IgD-negative memory B cell (primary cell): ENCODE results near the gene SIK3. TPM values are rescaled to one million over a fixed set of nuclear protein-coding genes. Genes with fewer than 3 reads are reported as not detected.

Experiments
- H3K27ac Mint-ChIP-seq, 3 donors: one replicate each; pipeline ENCODE4 v1.8.0; 2020 to 2022; ENCODE audit warnings: mild to moderate bottlenecking in 3 of 3, mixed read lengths in 3 of 3, moderate library complexity in 1 of 3
- H3K27me3 Mint-ChIP-seq: one replicate; pipeline ENCODE4 v1.8.0; 2021; ENCODE audit warnings: mixed read lengths
- H3K36me3 Mint-ChIP-seq: one replicate; pipeline ENCODE4 v1.8.0; 2020; ENCODE audit warnings: mild to moderate bottlenecking, mixed read lengths
- H3K4me1 Mint-ChIP-seq, 3 donors: one replicate each; pipeline ENCODE4 v1.8.0; 2020 to 2022; ENCODE audit warnings: mixed read lengths in 3 of 3, mild to moderate bottlenecking in 1 of 3
- H3K4me3 Mint-ChIP-seq, 4 donors: one replicate each; pipeline ENCODE4 v1.8.0; 2020 to 2022; ENCODE audit warnings: mild to moderate bottlenecking in 4 of 4, mixed read lengths in 4 of 4, moderate library complexity in 3 of 4
- H3K9me3 Mint-ChIP-seq, 3 donors: one replicate each; pipeline ENCODE4 v1.8.0; 2020 to 2021; ENCODE audit warnings: mixed read lengths in 3 of 3, mild to moderate bottlenecking in 1 of 3
- polyA plus RNA-seq: library from polyadenylated mRNA; unstranded; fragments of 300-500 nt; fragmentation: Illumina TruSeq; gene quantifications from one replicate; pipeline ENCODE4 v1.2.3, GENCODE V29; 2021

The SIK3 gene
- polyA plus RNA-seq, 1 donor from 2014 or later: 25.1 TPM

DNA sequence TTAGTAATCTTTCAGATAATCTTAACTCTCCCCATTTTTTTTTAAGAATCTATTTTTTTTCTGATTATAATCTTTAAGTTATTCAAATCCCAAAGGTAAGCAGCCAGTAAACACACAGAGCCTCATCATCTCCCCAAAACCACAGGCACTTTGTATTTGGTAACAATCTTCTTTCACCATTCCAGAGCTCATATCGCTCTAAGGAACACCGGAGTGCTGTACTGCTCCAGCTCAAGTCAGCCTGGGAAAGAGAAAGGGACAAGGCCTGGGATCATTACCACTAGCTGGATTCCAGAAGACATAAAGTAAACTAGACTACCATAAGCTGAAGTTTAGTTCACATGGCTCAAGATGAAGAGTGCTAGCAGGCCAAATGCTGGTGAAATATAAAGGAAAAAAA, 187.8 kb downstream of the SIK3 start:
- peaks cover 6 to 22% (median 15%) of the 10 kb centered on the region in 3 donors for H3K4me1 Mint-ChIP-seq
- no peaks in the 10 kb centered on the region for H3K36me3 Mint-ChIP-seq
- H3K27ac Mint-ChIP-seq: peak overlapping the region in 1 of 3 donors; percentile 43
- no peaks in the 10 kb centered on the region for H3K9me3 Mint-ChIP-seq
- no peaks in the 10 kb centered on the region for H3K27me3 Mint-ChIP-seq
- H3K4me3 Mint-ChIP-seq: no peak overlapping the region

DNA sequence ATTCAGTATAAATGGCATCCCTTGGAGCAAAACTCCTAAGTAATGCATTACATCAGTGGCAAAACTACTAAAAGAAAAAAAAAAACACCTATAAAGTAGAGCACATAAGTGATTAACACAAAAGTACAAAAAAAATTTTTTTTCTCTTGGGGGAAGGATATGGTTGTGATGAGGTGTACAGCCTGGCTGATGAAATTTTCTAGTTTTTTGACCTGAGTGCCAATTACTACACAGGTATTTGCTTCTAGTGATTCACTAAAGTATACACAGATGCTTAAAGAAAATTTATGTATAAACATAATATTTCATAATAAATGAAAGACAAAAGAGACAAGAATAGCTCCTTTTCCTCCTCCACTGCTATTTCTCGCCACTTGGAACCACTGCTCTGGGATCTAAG, 189.0 kb downstream of the SIK3 start:
- Mint-ChIP-seq H3K9me3 (no peaks in the 10 kb centered on the region), H3K27ac (no peak overlapping the region), H3K27me3 (no peaks in the 10 kb centered on the region), H3K4me3 (no peak overlapping the region), H3K36me3 (no peaks in the 10 kb centered on the region), H3K4me1 (peaks cover 6 to 22% (median 15%) of the 10 kb centered on the region in 3 donors)

DNA sequence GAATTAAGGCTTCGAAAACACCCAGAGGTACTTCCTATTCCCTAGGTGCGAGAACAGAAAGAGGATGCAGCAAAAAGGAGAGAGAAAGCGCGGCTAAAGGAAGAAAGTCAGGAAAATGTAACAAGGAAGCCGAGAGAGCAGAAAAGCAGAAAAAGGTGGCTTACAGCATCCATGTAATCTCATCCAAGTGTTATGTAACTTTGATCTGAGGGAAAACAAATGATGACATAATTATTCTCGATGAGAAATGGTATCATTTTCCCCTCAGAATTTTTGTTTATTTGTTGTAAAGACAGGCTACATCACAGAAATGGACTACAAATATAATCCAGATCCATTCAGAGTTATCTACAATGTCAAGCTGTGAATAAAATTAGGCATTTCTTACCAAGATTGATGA, 191.7 kb downstream of the SIK3 start:
- Mint-ChIP-seq H3K27me3 (no peaks in the 10 kb centered on the region), H3K4me3 (peak overlapping the region in 1 of 4 donors; percentile 46), H3K27ac (no peak overlapping the region), H3K9me3 (no peaks in the 10 kb centered on the region), H3K36me3 (peaks cover 3% of the 10 kb centered on the region), H3K4me1 (peaks cover 8 to 28% (median 25%) of the 10 kb centered on the region in 3 donors)

DNA sequence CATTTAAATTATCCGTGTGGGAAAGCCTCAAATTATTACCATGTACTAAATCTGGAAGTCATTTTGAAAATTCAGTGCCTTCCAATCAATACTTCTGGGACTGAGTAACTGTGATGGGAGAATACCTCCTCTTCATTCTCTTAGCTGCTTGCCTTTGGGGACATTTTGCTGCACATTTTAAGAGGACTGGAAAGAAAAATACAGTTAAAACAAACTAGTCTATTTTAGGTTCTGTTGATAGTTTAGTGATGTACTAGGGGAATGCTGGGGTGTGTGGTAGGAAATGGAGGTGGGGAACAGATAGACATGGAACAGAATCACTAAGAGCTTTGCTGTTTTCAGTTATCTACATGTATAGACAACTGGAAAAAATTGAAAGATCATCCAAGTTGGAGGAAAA, 195.1 kb downstream of the SIK3 start:
- Mint-ChIP-seq H3K9me3 (peaks cover 0 to 8% (median 3%) of the 10 kb centered on the region in 3 donors), H3K36me3 (peaks cover 13% of the 10 kb centered on the region), H3K4me1 (peaks cover 7 to 22% (median 17%) of the 10 kb centered on the region in 3 donors), H3K4me3 (no peak overlapping the region), H3K27ac (peak overlapping the region in 2 of 3 donors; percentile 29 to 34), H3K27me3 (no peaks in the 10 kb centered on the region)

DNA sequence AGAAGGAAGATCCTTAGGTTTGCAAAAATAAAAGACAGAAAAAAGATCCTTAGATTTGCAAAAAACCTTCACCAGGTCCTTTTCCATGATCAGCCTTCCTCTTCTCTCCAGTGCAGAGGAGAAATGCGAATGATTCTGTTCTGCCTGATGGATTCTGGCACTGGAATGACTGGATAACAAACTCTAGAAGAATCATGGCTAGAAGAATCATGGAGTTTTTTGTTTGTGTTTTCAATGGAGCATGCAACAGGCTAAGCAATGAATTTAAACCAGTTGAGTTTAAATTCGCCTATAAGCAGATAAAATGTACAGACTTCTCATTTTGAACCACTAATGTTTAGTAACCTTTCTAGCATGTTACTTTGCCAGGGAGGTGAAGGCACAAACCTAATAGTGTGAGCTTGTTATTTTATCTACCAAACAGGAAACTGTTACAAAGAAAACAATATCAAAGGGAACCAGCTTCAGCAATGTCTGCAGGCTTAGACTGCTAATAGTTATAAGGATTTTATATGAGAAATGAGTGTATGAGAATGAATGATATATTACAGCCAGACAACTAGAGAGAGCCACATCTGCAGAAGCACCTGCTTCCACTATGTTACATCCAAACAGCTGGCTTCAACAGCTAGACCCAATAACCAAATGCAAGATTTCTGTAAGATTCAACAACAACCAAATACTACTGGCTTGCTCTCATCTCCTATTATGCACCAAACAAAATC, 196.1 kb downstream of the SIK3 start:
- no peaks in the 10 kb centered on the region for H3K27me3 Mint-ChIP-seq
- H3K4me1 Mint-ChIP-seq: peaks cover 6 to 22% (median 17%) of the 10 kb centered on the region in 3 donors
- peaks cover 13% of the 10 kb centered on the region for H3K36me3 Mint-ChIP-seq
- peak overlapping the region in 1 of 3 donors; percentile 80 for H3K27ac Mint-ChIP-seq
- H3K4me3 Mint-ChIP-seq: no peak overlapping the region
- peaks cover 0 to 8% (median 3%) of the 10 kb centered on the region in 3 donors for H3K9me3 Mint-ChIP-seq

DNA sequence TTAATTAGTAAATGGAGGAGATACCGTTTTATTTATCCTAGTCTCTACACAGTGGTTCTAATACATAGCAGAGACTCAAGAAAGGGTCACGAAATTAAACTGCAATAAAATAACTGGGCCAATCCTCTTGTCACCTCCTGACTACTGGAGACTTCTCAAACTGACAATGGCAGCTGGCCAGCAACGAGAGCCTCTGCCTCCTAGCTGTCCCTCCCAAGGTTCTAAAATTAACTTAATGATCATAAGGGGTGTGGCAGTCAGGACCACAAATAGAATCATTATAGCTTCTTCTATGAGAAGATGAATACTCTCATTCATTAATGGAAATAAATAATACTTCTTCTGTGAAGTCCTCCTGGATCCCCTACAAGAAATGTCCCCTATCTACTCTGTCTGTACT, 197.0 kb downstream of the SIK3 start:
- Mint-ChIP-seq H3K9me3 (peaks cover 0 to 8% (median 3%) of the 10 kb centered on the region in 3 donors), H3K4me1 (peaks cover 6 to 21% (median 17%) of the 10 kb centered on the region in 3 donors), H3K4me3 (no peak overlapping the region), H3K36me3 (peaks cover 13% of the 10 kb centered on the region), H3K27me3 (no peaks in the 10 kb centered on the region), H3K27ac (peak overlapping the region in 2 of 3 donors; percentile 75 to 80)

DNA sequence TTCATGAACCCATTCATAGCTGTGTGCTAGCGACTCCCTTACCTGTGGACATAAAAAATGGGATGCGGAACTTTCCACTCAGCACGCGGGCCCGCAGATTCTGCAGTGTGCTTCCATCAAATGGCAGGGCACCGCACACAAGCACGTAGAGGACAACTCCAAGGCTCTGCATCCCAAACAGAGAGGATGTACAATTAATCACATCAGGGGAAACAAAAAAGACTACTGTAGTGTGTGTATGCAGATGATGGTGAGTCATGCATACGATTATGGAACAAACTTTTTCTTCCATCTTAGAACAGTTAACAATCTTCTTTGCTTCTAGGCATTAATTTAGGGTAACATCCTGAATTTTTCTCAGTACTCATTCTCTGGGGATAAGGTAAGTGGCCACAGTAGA, 202.0 kb downstream of the SIK3 start:
- H3K27me3 Mint-ChIP-seq: no peaks in the 10 kb centered on the region
- H3K4me3 Mint-ChIP-seq: no peak overlapping the region
- peaks cover 0 to 8% (median 3%) of the 10 kb centered on the region in 3 donors for H3K9me3 Mint-ChIP-seq
- peaks cover 18% of the 10 kb centered on the region for H3K36me3 Mint-ChIP-seq
- peaks cover 4 to 13% (median 11%) of the 10 kb centered on the region in 3 donors for H3K4me1 Mint-ChIP-seq
- peak overlapping the region in 1 of 3 donors; percentile 8 for H3K27ac Mint-ChIP-seq

DNA sequence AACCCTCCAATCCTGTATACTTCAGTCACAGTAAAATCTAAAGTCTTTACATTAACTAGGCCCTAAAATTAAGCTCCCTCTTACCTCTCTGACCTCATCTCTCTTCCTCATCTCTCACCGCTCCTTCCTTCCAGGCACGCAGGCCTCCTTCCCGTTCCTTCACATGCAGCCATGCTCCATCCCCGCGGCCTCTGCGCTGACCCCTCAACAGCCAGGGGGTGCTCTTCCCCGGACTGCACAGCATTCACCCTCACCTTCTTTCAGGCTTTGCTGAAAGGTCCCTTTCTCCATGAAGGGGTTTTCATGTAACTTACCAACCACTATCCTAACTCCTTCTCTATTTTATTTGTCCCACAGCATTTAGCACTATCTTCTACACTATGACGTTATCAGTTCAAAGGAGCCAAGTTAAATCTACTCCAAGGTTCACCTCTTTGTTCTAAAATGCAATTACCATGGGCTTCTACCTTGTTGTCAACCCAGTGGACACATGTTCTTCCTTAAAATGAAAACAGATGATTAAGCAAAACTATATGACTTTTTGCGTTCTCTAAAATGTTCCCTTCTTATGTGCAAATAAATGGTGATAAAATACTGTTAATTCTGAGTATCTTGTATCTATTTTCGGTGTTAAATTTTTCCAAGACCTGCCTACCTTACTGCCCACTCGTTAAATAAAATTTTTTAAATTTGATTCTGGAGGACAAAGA, 203.0 kb downstream of the SIK3 start:
- Mint-ChIP-seq H3K36me3 (peaks cover 13% of the 10 kb centered on the region), H3K4me1 (peaks cover 5 to 13% (median 9%) of the 10 kb centered on the region in 3 donors), H3K9me3 (peaks cover 0 to 8% (median 2%) of the 10 kb centered on the region in 3 donors), H3K4me3 (peak overlapping the region in 1 of 4 donors; percentile 18), H3K27ac (peak overlapping the region in 2 of 3 donors; percentile 73 to 87), H3K27me3 (no peaks in the 10 kb centered on the region)

DNA sequence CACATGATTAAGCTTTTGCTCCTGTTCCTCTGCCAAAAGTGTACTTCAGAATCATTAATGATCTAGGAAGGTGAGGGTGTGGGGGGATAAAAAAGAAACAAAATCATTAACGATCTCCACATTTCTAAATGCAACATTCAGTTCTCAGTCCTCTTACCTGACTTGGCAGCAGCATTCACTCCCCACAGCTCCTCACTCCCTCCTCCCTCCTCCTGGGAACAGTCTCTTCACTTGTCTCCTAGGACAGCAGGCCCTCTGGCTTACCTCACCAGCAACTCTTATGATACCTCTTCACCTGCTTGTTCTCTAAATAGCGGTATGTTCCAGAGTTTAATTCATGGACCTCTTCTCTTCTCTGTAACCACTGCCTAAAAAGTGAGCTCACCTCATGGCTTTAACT, 204.3 kb downstream of the SIK3 start:
- H3K9me3 Mint-ChIP-seq: no peaks in the 10 kb centered on the region
- H3K36me3 Mint-ChIP-seq: peaks cover 7% of the 10 kb centered on the region
- H3K4me3 Mint-ChIP-seq: no peak overlapping the region
- peak overlapping the region in 1 of 3 donors; percentile 73 for H3K27ac Mint-ChIP-seq
- H3K4me1 Mint-ChIP-seq: peaks cover 7 to 13% (median 11%) of the 10 kb centered on the region in 3 donors
- H3K27me3 Mint-ChIP-seq: no peaks in the 10 kb centered on the region

DNA sequence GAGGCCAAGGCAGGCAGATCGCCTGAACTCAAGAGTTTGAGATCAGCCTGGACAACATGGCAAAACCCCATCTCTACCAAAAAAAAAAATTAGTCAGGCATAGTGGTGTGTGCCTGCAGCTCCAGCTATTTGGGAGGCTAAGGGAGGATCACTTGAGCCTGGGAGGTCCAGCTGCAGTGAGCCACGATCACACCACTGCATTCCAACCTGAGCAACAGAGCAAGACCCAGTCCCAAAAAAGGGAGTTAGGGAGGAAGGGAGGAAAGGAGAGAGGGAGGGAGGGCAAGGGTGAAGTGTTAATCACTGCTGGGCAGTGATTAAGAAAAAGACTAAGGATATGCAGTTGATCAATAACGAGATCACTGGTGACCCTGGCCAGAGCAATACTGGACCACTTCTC, 204.8 kb downstream of the SIK3 start:
- Mint-ChIP-seq H3K4me1 (peaks cover 7 to 13% (median 11%) of the 10 kb centered on the region in 3 donors), H3K4me3 (no peak overlapping the region), H3K9me3 (no peaks in the 10 kb centered on the region), H3K27ac (peak overlapping the region in 1 of 3 donors; percentile 80), H3K27me3 (no peaks in the 10 kb centered on the region), H3K36me3 (peaks cover 7% of the 10 kb centered on the region)

DNA sequence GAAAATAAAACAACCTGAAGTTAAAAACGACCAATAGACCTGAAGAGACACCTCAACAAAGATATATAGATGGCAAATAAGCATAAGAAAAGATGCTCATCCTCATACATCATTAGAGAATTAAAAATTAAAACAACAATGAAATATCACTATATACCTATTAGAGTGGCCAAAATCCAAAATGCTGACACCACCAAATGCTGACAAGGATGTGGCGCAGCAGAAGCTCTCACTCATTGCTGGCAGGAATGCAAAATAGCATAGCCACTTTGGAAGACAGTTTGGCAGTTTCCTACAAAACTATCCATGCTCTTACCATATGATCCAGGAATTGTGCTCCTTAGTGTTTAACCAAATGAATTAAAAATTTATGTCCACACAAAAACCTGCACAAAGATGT, 205.9 kb downstream of the SIK3 start:
- Mint-ChIP-seq H3K4me1 (peaks cover 7 to 14% (median 11%) of the 10 kb centered on the region in 3 donors), H3K9me3 (no peaks in the 10 kb centered on the region), H3K27me3 (no peaks in the 10 kb centered on the region), H3K27ac (peak overlapping the region in 1 of 3 donors; percentile 80), H3K36me3 (peaks cover 9% of the 10 kb centered on the region), H3K4me3 (no peak overlapping the region)

DNA sequence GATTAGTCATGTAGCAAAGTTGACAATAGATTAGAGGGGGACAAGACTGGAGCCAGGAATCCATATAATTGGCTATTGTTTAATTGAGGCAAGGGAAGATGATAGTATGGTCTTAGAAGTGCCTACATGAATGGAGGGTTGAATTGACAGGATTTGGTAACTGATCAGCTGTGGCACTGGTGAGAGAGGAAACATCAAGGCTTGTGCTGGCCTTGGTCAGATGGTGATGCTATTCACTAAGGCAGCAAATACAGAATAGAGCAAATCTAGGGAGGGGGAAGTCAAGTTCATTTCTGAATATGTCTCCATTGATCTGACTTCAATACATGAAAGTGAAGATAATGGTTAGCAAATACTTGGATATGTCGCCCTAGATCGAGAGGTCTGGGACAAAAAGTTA, 206.5 kb downstream of the SIK3 start:
- peaks cover 7 to 14% (median 11%) of the 10 kb centered on the region in 3 donors for H3K4me1 Mint-ChIP-seq
- peaks cover 9% of the 10 kb centered on the region for H3K36me3 Mint-ChIP-seq
- no peaks in the 10 kb centered on the region for H3K27me3 Mint-ChIP-seq
- H3K9me3 Mint-ChIP-seq: no peaks in the 10 kb centered on the region
- H3K4me3 Mint-ChIP-seq: no peak overlapping the region
- peak overlapping the region; percentile 11 to 83 (median 19) for H3K27ac Mint-ChIP-seq

DNA sequence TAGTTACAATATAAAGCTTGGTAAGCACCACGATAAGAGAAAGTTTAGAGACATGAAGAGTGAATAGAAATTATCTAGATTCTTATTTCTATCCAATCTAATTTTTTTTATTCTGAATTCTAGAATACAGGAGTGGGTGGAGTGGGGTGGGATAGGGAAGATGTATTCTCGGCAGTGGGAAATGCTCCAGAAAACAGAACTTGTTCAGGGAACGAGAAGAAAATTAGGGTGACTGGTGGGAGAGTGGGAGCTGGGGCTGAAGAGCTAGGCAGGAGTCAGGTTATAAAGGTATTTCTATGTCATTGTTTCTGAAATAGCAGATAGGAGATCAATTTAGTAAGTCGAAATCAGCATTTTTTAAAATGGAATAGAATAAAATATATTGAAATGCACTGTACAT, 207.6 kb downstream of the SIK3 start:
- Mint-ChIP-seq H3K27me3 (no peaks in the 10 kb centered on the region), H3K4me3 (peak overlapping the region in 1 of 4 donors; percentile 33), H3K9me3 (no peaks in the 10 kb centered on the region), H3K4me1 (peaks cover 7 to 14% (median 10%) of the 10 kb centered on the region in 3 donors), H3K36me3 (peaks cover 6% of the 10 kb centered on the region), H3K27ac (peak overlapping the region in 1 of 3 donors; percentile 34)

DNA sequence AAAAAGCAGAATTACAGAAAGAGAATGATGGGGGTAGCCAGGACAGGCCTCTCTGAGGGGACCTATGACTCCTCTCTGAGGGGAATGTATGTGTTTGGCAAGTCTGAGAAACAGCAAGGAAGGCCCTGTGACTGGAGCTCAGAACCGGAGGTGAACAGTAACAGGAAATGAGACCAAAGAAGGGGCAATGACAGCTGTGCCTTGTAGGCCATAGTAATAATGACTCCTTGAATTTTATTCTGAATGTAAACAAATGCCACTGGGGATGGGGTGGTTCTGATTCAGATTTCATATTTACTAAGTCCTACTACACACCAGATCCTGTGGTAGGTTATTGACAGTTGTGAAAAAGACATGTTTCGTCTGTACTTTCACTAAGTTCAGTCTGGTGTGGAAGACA, 208.0 kb downstream of the SIK3 start:
- Mint-ChIP-seq H3K9me3 (no peaks in the 10 kb centered on the region), H3K4me1 (peaks cover 6 to 13% (median 7%) of the 10 kb centered on the region in 3 donors), H3K36me3 (peaks cover 6% of the 10 kb centered on the region), H3K27me3 (no peaks in the 10 kb centered on the region), H3K4me3 (peak overlapping the region in 1 of 4 donors; percentile 33), H3K27ac (no peak overlapping the region)

DNA sequence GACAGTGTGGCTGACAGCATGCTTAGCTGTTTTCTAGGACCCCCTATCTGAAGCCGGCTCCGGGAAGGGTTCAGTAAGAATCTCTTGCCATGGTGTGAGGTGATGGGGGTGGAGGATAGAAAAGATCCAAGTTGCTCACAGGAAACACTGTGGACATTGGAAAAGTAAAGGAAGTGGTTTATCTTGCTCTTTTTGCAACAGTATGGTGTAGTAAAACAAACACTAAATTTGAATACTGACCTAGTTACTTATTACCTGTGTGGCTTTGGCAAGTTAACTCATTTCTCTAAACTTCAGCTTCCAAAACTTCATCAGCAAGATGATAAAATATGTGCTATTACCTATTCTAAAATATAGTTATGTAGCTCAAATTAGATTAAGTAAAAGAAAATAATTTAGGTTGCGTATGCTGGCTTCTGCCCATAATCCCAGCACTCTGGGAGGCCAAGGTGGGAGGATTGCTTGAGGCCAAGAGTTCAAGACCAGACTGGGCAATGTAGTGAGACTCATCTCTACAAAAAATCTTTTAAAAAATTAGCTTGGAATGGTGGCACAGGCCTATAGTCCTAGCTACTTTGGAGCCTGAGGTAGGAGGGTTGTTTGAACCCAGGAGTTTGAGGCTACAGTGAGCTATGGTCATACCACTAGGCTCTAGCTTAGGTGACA, 209.2 kb downstream of the SIK3 start:
- no peaks in the 10 kb centered on the region for H3K9me3 Mint-ChIP-seq
- H3K36me3 Mint-ChIP-seq: peaks cover 6% of the 10 kb centered on the region

More for the DNA sequence above, 209.2 kb downstream of the SIK3 start:
- H3K4me1 Mint-ChIP-seq: peaks cover 4 to 10% (median 7%) of the 10 kb centered on the region in 3 donors
- no peak overlapping the region for H3K27ac Mint-ChIP-seq
- no peaks in the 10 kb centered on the region for H3K27me3 Mint-ChIP-seq
- no peak overlapping the region for H3K4me3 Mint-ChIP-seq
